Measurements from ENCODE around the gene HBP1.

GRCh38 chr7:107251963-107252362, 83.2 kb downstream of the HBP1 start:
- TF ChIP-seq CTCF (IDR thresholded peaks at IDR 0.05) (no peak), RELA (CRISPR knock-in tag; IDR thresholded peaks at IDR 0.05; ENCODE audit: borderline replicate concordance) (no peak), JUN (CRISPR knock-in tag; IDR thresholded peaks at IDR 0.05) (no peak), CBFB (CRISPR knock-in tag; IDR thresholded peaks at IDR 0.05; ENCODE audit: low read depth) (no peak), USF2 (CRISPR knock-in tag; IDR thresholded peaks at IDR 0.05) (no peak), E2F1 (CRISPR knock-in tag; IDR thresholded peaks at IDR 0.05) (no peak), ESRRA (CRISPR knock-in tag; IDR thresholded peaks at IDR 0.05; ENCODE audit: borderline replicate concordance) (no peak), MLX (CRISPR knock-in tag; IDR thresholded peaks at IDR 0.05) (no peak), CREB1 (CRISPR knock-in tag; IDR thresholded peaks at IDR 0.05) (no peak)
